Skeletal muscle satellite cell (primary cell): ENCODE data around the gene CDC6.
A peak's percentile ranks its signal among the peaks of the same experiment; 100 is the strongest.
"Not testable (repeated sequence)": the region's sequence is repeated elsewhere in the genome, so short reads cannot be mapped to it uniquely, and the experiment has no call there.

ENCODE experiments used
- H3K27me3 ChIP-seq: 2 replicates; pipeline ENCODE4 v1.7.0; 2013; ENCODE audit warnings: low read length; ENCODE audit not compliant: control insufficient read depth, insufficient read depth
- H3K36me3 ChIP-seq: 2 replicates; pipeline ENCODE4 v1.7.0; 2013; ENCODE audit warnings: mild to moderate bottlenecking, control low read depth, low read length; ENCODE audit not compliant: insufficient read depth
- H3K4me1 ChIP-seq: 2 replicates; pipeline ENCODE4 v1.7.0; 2013; ENCODE audit warnings: low read length; ENCODE audit not compliant: control insufficient read depth, insufficient read depth
- H3K4me2 ChIP-seq: 2 replicates; pipeline ENCODE4 v1.7.0; 2013; ENCODE audit warnings: mild to moderate bottlenecking, low read length
- H3K4me3 ChIP-seq: 2 replicates; pipeline ENCODE4 v1.7.0; 2013; ENCODE audit warnings: low read length
- H3K9ac ChIP-seq: 2 replicates; pipeline ENCODE4 v1.7.0; 2013; ENCODE audit warnings: mild to moderate bottlenecking, low read depth, low read length, moderate library complexity
- H3K9me3 ChIP-seq: replicated peaks from 2 replicates; pipeline ENCODE4 v1.7.0; 2013; ENCODE audit warnings: mild to moderate bottlenecking, control low read depth, low read length

CDC6 gene

DNA sequence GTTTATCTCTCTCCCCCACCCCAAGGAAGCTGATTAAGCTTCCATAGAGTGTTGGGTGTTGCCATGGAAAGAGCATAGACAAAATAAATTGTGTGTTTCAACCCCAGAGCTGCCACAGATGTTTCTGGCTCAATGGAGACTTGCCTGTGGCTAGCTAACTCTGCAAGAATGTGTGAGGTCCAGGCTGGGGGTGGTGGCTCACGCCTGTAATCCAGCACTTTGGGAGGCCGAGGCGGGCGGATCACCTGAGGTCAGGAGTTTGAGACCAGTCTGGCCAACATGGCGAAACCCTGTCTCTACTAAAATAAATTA, 16.8 kb downstream of the CDC6 start:
- Histone ChIP-seq H3K4me1 (peaks cover 49% of the 10 kb centered on the region), H3K9ac (peak overlapping the region; percentile 32), H3K4me2 (peak overlapping the region; percentile 33)
- H3K9me3 ChIP-seq, H3K4me3 ChIP-seq, H3K36me3 ChIP-seq, H3K27me3 ChIP-seq: not testable (repeated sequence)

DNA sequence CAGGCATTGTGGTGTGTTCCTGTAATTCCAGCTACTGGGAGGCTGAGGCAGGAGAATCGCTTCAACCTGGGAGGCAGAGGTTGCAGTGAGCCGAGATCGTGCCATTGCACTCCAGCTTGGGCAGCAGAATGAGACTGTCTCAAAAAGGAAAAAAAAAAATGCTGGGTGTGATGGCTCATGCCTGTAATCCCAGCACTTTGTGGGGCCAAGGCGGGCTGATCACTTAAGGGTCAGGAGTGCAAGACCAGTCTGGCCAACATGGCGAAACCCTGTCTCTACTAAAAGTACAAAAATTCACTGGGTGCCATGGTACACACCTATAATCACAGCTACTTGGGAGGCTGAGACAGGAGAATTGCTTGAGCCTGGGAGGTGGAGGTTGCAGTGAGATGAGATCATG, 17.2 kb downstream of the CDC6 start:
- H3K4me1 ChIP-seq = peaks cover 52% of the 10 kb centered on the region
- not testable (repeated sequence) for H3K36me3 ChIP-seq, H3K4me3 ChIP-seq, H3K4me2 ChIP-seq, H3K9ac ChIP-seq, H3K9me3 ChIP-seq, H3K27me3 ChIP-seq

DNA sequence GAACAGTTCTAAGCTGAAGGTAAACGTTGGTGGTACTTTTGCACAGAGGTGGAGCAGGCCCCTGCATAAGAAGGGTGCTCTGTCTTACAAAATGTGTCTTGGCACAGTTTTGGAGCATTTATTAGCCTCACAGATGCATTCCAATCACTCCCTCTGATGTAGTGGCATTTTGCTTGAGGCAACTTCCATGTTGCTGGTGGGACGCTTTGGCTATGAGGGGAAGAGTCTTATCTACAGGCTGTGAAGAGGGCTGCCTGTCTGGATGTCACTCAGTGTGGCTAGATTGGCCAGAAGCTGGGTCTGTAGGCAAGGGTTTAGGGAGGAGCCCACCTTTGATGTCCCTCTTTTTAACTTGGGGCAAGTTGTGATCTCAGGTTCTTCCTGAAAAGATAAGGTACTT, 18.7 kb downstream of the CDC6 start:
- Histone ChIP-seq H3K4me2 (no peak overlapping the region), H3K9ac (no peak overlapping the region), H3K36me3 (no peaks in the 10 kb centered on the region), H3K4me1 (peaks cover 59% of the 10 kb centered on the region), H3K27me3 (no peaks in the 10 kb centered on the region), H3K9me3 (no peaks in the 10 kb centered on the region), H3K4me3 (no peak overlapping the region)

DNA sequence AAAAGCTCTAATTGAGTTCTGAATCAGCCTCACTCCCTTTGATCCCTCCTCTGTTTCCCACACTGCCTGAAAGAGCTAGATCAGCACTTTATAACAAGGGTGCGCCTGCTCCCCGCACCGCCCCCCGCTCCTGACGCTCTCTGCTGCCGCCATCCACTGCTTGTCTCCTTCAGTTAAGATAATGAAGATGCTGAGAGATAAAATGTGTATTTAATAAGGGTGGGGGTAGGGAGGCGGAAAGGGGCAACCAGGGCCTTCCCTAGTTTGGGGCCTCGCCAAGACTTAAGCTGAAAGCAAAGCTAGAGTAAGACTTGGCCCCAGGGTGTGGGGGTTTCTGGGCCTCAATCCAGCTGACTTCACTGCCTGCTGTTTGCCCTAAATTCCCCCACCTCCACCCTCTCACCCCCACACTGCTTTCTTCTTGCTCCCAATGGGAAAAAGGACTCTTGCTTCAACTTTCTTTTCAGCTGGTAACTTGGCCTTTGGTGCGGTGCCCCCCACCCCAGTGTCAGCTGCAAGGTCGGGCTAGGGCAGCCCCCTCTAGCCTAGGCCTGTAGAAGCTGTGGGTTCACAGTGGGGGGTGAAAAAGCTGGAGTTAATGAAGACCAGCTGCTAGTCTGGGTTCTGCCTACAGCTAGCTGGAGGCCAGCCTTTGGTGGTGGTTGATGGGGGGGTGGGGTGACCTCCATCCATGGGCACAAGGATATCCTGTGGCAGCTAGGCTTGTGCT, 19.5 kb downstream of the CDC6 start:
- Histone ChIP-seq H3K4me2 (peak overlapping the region; percentile 35), H3K4me3 (peak overlapping the region; percentile 37), H3K27me3 (no peaks in the 10 kb centered on the region), H3K4me1 (peaks cover 67% of the 10 kb centered on the region), H3K36me3 (no peaks in the 10 kb centered on the region), H3K9me3 (no peaks in the 10 kb centered on the region), H3K9ac (no peak overlapping the region)

DNA sequence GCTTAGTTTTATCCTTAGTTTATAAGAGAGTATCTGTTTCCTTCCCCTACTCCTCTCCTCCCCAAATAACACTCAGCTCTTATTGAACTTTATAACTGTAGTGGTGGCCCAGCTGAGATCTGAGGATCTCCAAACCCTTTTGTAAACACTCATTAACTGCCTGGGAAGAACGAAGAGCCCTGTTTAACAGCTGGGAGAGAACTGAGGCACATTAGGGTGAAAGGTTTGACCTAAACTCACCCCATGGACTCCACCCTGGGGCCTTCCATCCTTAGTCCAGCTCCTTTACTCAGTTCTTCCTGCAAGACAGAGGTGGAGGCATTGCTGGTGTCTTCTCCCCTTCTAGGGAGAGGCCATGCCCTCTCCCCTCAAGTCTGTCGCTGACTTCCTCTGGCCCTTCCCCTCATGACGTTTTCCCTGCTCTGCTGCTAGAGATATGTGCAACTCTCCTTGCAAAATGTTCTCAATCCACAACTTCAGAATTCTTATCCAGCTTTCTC, 20.1 kb downstream of the CDC6 start:
- Histone ChIP-seq H3K4me1 (peaks cover 73% of the 10 kb centered on the region), H3K4me3 (no peak overlapping the region), H3K9me3 (no peaks in the 10 kb centered on the region), H3K4me2 (peak overlapping the region; percentile 35), H3K27me3 (no peaks in the 10 kb centered on the region), H3K9ac (no peak overlapping the region), H3K36me3 (no peaks in the 10 kb centered on the region)

DNA sequence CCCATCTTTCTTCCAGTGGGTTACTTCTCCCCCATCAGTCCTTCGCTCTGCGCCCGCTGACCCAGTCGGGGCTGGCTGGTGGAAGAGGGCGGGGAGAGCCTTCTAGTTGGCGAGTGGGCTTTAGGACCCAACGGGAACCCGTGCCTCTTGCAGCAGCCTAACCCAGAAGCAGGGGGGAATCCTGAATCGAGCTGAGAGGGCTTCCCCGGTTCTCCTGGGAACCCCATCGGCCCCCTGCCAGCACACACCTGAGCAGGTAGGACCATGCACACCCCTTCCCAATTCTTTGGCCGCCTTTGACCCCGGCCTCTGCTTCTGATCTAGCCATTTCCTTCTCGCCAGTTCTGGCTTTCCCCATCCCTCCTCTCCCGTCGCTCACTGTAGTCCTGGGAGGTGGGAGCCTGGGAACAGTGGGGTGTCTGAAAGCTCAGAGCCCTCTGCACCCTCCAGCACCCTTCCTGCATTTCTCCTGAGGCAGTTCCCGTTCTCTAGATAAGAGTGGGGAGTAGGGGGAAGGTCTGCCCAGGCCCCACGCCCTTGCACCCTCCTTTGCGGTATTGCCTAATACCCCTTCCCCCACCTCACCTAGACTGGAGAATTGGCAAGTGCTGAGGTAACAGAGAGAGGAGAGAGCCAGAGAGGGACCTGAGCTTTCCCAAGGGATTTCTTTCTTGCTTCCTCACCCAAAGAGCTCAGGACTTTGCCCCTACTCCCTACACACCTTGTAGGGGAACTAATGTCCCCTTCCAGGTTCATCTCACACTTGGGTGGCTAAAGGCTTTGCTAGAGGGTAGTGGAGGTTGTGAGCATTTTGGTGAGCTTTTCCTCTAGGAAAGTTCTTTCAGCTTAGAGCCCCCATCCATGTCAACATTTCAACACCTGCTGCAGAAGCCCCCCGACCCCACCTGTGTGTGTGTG, 21.6 kb downstream of the CDC6 start, which contains the start of gene RARA:
TSS of gene RARA (plus strand) at position 150 of the 918 bp plus-strand sequence. CDS start 22,039 bp downstream, outside the sequence.
- Histone ChIP-seq H3K4me3 (no peak within 1 kb of the TSS), H3K36me3 (no peaks in the 10 kb centered on the region), H3K9ac (no peak within 1 kb of the TSS), H3K27me3 (no peaks in the 10 kb centered on the region), H3K4me1 (peaks cover 75% of the 10 kb centered on the region), H3K9me3 (no peaks in the 10 kb centered on the region), H3K4me2 (peak within 1 kb of the TSS; percentile 58)

DNA sequence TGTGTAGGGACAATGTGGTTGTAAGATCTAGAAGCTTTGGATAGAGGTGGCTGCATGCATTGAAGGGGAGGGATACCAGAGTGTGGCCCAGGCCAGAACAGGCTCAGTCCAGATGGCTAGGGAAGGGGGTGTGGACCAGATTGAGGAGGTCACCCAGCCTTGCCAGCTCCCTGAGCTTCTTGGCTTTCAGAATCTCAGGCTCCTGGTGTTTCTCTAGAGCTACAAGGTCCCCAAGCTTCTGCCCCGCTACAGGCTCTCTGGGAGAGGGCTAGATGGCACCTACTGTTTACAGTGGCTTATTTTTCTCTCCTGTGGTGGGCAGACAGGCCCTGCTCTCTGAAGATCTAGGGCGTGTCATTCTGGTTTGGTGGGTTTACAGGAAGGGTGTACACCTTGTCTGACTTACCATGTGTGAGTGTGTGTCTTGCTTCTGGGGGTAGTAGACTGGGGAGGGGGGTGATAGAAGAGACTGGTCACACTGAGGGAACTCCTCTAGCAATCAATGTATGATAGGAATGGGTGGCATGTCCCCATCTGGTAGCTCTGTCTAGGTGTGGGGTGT, 22.4 kb downstream of the CDC6 start:
- H3K9ac ChIP-seq = no peak overlapping the region
- no peaks in the 10 kb centered on the region for H3K9me3 ChIP-seq
- no peaks in the 10 kb centered on the region for H3K27me3 ChIP-seq
- H3K4me2 ChIP-seq = no peak overlapping the region
- no peak overlapping the region for H3K4me3 ChIP-seq
- H3K36me3 ChIP-seq = no peaks in the 10 kb centered on the region
- peaks cover 74% of the 10 kb centered on the region for H3K4me1 ChIP-seq

DNA sequence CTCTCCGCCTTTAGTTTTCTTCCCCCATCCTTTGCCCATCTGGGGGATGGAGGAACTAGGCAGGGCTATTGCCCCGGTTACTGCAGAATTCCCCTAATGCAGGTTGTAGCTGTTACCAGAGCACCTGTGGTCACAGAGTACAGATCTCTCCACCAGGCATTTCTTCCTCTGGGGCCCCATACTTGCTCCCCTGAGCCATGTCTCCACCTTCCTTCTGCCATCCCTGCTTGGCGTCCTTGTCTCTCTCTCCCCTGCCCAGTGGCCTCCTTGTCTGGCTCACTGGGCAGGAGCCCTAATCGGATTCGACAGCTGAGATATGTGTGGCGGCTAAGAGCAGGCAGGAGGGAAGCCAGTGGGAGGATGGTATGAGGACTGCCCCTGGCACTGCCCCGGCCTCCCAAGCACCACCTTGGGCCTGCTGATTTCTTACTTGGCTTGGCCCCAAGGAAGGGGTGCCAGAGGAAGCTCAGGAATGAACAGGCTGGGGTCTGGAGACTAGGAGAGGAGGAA, 23.3 kb downstream of the CDC6 start:
- Histone ChIP-seq H3K4me2 (peak overlapping the region; percentile 67), H3K9me3 (no peaks in the 10 kb centered on the region), H3K9ac (peak overlapping the region; percentile 48), H3K27me3 (no peaks in the 10 kb centered on the region), H3K4me3 (no peak overlapping the region), H3K4me1 (peaks cover 83% of the 10 kb centered on the region), H3K36me3 (no peaks in the 10 kb centered on the region)

DNA sequence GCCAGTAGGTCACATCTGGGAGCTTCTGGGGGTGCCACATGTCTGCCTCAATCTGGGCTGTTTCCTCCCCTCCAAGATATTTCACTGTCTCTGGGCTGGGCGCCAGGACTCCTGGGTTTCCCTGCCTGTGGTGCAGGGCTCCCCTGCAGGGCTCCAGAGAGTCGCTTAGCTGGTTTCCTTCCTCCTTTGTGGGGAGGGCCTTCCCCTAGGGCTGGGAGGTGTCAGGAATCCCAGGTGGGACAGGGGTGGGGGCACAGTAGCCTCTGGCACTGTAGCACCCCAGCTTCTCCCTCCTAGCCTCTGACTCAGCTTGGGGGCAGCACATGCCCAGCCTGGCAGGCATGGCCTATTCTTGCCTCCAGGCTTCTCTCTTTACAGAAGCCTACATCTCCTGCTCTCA, 23.9 kb downstream of the CDC6 start:
- Histone ChIP-seq H3K9me3 (no peaks in the 10 kb centered on the region), H3K36me3 (no peaks in the 10 kb centered on the region), H3K4me2 (peak overlapping the region; percentile 67), H3K4me1 (peaks cover 87% of the 10 kb centered on the region), H3K4me3 (peak overlapping the region; percentile 28), H3K9ac (peak overlapping the region; percentile 48), H3K27me3 (no peaks in the 10 kb centered on the region)

DNA sequence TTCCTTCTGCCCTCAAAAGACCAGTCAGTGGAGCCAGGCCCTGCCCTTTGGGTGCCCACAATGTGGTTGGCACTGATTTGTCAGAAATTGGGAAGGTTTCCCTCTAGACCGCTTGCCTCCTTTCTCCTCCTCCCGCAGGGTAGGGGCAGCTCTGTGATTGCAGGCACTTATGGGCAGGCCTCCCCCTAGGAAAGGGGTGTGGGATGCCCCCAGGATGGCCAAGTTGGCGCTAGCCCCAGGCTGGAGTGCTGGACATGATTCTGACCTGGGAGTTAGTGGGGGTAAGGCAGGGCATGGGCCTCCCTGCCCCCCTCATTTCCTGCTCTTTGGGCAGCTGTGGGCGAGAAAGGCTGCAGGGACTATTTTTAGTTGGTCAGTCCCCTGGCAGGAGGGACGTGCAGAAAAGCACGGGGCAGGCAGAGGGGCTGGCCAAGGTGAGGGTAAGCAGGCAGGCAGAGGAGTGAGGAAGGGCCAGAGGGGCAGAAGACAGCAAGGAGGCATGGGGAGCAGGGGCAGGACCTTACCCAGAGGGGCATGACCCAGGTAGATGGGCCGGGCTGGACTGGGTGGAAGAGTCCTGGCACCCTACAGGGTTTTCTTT, 24.6 kb downstream of the CDC6 start:
- peaks cover 87% of the 10 kb centered on the region for H3K4me1 ChIP-seq
- no peaks in the 10 kb centered on the region for H3K36me3 ChIP-seq
- no peaks in the 10 kb centered on the region for H3K9me3 ChIP-seq
- H3K4me2 ChIP-seq = peak overlapping the region; percentile 67
- H3K9ac ChIP-seq = peak overlapping the region; percentile 48
- H3K4me3 ChIP-seq = peak overlapping the region; percentile 28
- H3K27me3 ChIP-seq = no peaks in the 10 kb centered on the region
